H1 (cell line): ENCODE measurements around the gene TMEM108.

ENCODE experiments used
- CHD2 ChIP-seq: IDR thresholded peaks from 2 replicates; pipeline ENCODE4 v1.6.1; 2012; ENCODE audit warnings: low read length, improper control_type of control experiment
- EZH2 ChIP-seq: fragments of 200-600 bp; sonication (generic); IDR thresholded peaks from 2 replicates; pipeline ENCODE4 v1.7.1; 2012; ENCODE audit warnings: low read depth, mild to moderate bottlenecking, moderate library complexity, low read length, inconsistent platforms; ENCODE audit not compliant: severe bottlenecking
- HDAC6 ChIP-seq: IDR thresholded peaks from one replicate; pipeline ENCODE4 v1.7.1; 2012; ENCODE audit warnings: low read depth, mild to moderate bottlenecking, inconsistent platforms, low read length, moderate library complexity
- PHF8 ChIP-seq: fragments of 200-600 bp; sonication (generic); conservative IDR thresholded peaks from 2 replicates; pipeline ENCODE4 v1.7.1; 2012; ENCODE audit warnings: low read depth, mild to moderate bottlenecking, inconsistent platforms, low read length, moderate library complexity
- POLR2A ChIP-seq, 2 experiments: IDR thresholded peaks; 1 replicate in 1 of 2; 2 replicates in 1 of 2; pipeline ENCODE4 v1.6.1; 2011; ENCODE audit warnings: low read depth in 2 of 2, low read length in 2 of 2, mild to moderate bottlenecking in 2 of 2; ENCODE audit errors: control extremely low read depth in 1 of 2
- TBP ChIP-seq: IDR thresholded peaks from 2 replicates; pipeline ENCODE4 v1.6.1; 2011; ENCODE audit warnings: low read depth, low read length, improper control_type of control experiment
- TF ChIP-seq, protein P1 (sequence below), 3 experiments: IDR thresholded peaks; 1 replicate in 2 of 3; 2 replicates in 1 of 3; pipeline versions ENCODE4 v1.5.1 to v1.6.1; 2011; ENCODE audit warnings: low read length in 3 of 3, mild to moderate bottlenecking in 3 of 3, inconsistent platforms in 2 of 3, low read depth in 1 of 3, moderate library complexity in 1 of 3; ENCODE audit not compliant: insufficient read depth in 1 of 3; ENCODE audit errors: control extremely low read depth in 1 of 3

GRCh38 chr3:133380481-133381225 is 342.5 kb downstream of the TMEM108 start:
- TF ChIP-seq TBP = no peak
- no peak for TF ChIP-seq CHD2
- TF ChIP-seq PHF8 = no peak
- TF ChIP-seq, protein P1, sequence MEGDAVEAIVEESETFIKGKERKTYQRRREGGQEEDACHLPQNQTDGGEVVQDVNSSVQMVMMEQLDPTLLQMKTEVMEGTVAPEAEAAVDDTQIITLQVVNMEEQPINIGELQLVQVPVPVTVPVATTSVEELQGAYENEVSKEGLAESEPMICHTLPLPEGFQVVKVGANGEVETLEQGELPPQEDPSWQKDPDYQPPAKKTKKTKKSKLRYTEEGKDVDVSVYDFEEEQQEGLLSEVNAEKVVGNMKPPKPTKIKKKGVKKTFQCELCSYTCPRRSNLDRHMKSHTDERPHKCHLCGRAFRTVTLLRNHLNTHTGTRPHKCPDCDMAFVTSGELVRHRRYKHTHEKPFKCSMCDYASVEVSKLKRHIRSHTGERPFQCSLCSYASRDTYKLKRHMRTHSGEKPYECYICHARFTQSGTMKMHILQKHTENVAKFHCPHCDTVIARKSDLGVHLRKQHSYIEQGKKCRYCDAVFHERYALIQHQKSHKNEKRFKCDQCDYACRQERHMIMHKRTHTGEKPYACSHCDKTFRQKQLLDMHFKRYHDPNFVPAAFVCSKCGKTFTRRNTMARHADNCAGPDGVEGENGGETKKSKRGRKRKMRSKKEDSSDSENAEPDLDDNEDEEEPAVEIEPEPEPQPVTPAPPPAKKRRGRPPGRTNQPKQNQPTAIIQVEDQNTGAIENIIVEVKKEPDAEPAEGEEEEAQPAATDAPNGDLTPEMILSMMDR (IDR thresholded peaks at IDR 0.05; ENCODE audit: control extremely low read depth in 1 of 3, insufficient read depth in 1 of 3, low read depth in 1 of 3, low read length in 3 of 3) = no peak
- no peak for TF ChIP-seq EZH2
- TF ChIP-seq POLR2A (IDR thresholded peaks at IDR 0.05; ENCODE audit: control extremely low read depth in 1 of 2, low read depth in 2 of 2, low read length in 2 of 2) = no peak
- no peak for TF ChIP-seq HDAC6
